VCaP (cell line): ENCODE results near the gene SORCS3.

Source experiments
- H3K27ac ChIP-seq: fragments of 450-650 bp; 2 replicates; pipeline ENCODE4 v1.5.1; 2017
- CTCF ChIP-seq: fragments of 450-650 bp; conservative IDR thresholded peaks from 2 replicates; pipeline ENCODE4 v1.5.1; 2017; ENCODE audit warnings: mild to moderate bottlenecking, moderate library complexity

Gene SORCS3

GRCh38 chr10:104639590-104640338 lies 1.3 kb upstream of the SORCS3 start:
- TF ChIP-seq CTCF, result no peak
- H3K27ac ChIP-seq, result no peak overlapping the region

GRCh38 chr10:104640339-104641186 lies 527 bp upstream of the SORCS3 start:
- TF ChIP-seq CTCF, result peak; percentile 23; the same call in 1 of the 2 replicates

GRCh38 chr10:104641937-104642657 lies 1.0 kb downstream of the SORCS3 start:
- no peak overlapping the region for H3K27ac ChIP-seq
- no peak for TF ChIP-seq CTCF

More at GRCh38 chr10:104640339-104641186, 527 bp upstream of the SORCS3 start:
- no peak overlapping the region for H3K27ac ChIP-seq

- H3K27ac ChIP-seq, result no peak overlapping the region
- TF ChIP-seq CTCF, result peak; percentile 35
Measured at GRCh38 chr10:104642658-104643302, 1.7 kb downstream of the SORCS3 start.

GRCh38 chr10:104643303-104643663 lies 2.2 kb downstream of the SORCS3 start:
- H3K27ac ChIP-seq, result no peak overlapping the region
- no peak for TF ChIP-seq CTCF

GRCh38 chr10:104646146-104646545 lies 5.1 kb downstream of the SORCS3 start:
- no peak overlapping the region for H3K27ac ChIP-seq
- no peak for TF ChIP-seq CTCF
